Activated CD4-positive, alpha-beta T cell treated with anti-CD3 and anti-CD28 coated beads, Interleukin-2, amount 50 U/mL, for 48 hours (primary cell): ENCODE data around the gene PLD6.
"Not testable (repeated sequence)": the region's sequence is repeated elsewhere in the genome, so short reads cannot be mapped to it uniquely, and the experiment has no call there.

Experiments
- DNase-seq, 2 experiments: peaks; one replicate each; pipeline ENCODE4 v3.0.0-alpha.2; 2020

PLD6 gene

DNA sequence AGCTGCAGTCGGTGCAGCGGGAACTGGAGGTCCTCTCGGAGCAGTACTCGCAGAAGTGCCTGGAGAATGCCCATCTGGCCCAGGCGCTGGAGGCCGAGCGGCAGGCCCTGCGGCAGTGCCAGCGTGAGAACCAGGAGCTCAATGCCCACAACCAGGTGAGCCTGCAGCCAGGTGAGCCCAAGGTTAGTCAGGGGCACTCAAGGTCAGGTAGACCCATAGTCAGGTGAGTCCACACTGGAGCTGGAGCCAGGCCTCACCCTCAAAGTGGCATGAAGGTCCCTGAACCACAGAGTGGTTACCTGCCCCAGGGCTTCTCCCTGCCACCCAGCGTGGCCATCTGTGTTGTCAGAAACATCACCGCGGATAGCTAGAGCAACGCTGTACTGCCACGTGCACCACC, 32.2 kb downstream of the PLD6 start:
- no peak for DNase-seq

DNA sequence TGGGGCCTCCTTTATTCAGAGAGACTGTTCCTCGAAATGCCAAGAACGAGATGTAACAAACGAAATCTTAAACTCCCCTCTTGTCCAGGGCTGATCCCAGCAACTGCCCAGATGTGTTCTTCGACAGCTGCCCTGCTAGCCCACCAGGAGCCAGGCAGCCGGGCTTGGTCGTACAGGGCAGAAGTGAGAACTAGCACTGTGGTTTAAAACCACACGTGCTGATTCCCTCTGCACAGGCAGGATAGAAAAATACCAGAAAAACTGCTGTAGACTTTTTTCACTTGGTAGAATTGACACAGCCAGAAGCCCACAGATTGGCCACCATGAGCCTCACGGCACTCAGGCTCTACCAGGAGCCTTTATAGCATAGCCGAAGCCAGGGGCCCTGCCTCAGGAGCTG, 33.1 kb downstream of the PLD6 start:
- no peak for DNase-seq

DNA sequence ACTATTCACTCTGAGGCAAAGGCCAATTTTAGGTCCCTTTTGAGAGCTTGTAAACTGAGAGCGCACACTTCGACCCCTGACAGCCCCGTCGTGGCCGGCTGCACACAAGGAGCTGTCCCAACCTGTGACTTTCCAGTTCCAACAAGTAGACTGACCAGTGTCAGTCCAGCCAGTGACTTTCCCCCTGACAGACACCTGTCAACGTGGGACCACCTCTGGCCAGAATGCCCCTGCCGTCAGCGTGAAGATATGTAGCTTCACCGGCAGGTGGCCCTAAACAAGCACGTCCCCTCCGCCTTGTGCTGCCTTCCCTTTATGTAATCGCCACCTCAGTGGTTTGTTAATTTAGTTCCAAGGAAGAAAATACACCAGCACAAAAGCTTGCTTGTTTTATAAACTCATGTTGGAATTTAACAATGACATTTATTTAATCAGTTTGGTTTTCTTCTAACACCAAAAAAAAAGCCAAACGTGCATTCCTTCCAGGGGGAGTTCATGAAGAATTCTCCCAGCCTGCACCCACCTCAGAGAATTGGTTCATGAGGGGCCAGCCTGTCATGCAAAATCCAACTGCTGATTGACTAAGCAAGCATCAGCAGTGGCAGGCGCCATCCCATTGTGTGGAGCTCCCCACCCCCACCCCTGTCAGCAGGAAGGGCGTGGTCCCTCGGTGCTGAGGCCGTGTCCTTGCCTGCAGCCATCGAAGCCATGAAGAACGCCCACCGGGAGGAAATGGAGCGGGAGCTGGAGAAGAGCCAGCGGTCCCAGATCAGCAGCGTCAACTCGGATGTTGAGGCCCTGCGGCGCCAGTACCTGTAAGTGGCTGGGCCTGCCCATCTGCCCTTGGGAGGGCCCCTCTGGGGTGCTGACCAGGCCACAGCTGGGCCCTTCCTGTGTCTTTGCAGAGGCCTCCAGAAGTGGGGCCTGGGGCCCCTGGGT, 33.9 kb downstream of the PLD6 start:
- DNase-seq = no peak

DNA sequence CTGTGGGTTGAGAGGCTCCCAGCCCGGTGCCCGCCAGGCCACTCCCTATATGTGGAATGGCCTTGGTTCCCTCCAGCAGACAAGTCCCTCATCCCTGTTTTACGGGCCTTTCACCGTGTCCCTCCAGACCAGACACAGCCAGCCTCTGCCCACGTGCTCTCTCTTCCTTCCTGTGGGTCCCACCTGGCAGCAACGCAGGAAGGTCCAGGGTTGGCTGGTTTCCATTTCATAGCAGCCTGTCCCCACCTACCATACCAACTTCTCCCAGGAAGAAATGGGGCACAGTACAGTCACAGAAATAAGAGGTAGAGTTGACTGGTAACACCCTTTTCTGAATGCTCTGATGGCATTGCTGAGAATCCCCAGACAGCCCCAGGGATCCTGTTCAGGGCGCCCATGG, 34.9 kb downstream of the PLD6 start:
- DNase-seq = no peak

DNA sequence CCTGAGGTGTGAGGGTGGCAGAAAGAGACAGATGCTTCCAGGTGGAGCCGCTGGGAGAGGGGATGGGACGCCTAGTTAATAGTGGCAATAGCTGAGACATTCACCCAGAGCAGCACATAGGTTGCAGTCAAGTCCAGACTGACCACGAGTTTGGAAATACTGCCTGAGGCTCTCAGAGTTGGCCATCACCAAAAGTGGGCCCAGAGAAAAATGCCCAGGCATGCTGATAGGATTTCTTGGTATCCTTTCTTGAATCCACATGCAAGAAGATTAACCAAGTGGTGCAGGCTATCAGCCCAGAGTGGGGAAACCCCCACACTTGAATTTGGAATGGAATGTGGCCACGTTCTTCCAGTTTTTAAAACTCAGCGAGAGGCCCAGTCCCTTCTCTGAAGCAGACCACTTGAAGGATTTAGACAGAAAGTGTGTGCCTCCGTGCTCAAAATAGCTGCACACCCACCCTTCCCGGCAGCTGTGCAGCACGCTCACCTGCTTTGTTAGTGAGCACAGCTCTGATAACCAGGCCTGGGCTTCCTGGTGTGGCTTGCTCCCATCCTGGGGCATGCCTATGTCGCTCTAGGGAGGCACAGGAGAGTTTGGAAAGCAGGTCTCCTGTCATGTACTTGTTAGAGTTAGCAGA, 35.7 kb downstream of the PLD6 start:
- no peak for DNase-seq

DNA sequence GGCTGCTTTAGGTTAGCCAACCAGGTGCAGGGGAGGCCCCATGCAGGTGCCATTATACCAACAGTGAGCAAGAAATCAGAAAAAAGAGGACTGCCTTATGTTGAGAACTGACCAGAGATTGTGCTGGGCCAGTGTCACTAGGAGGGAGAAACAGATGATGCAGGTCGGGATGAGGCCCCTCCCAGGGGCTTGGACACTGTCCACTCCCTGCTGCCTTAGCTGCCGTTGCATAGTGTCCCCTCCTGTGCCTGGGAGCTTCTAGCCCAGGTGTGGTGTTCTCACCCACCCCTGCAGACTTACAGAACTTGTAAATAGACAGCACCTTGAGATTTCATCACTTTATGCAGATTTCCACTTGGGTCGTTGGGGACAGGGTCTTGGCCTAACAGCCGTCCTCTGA, 36.7 kb downstream of the PLD6 start:
- no peak for DNase-seq

DNA sequence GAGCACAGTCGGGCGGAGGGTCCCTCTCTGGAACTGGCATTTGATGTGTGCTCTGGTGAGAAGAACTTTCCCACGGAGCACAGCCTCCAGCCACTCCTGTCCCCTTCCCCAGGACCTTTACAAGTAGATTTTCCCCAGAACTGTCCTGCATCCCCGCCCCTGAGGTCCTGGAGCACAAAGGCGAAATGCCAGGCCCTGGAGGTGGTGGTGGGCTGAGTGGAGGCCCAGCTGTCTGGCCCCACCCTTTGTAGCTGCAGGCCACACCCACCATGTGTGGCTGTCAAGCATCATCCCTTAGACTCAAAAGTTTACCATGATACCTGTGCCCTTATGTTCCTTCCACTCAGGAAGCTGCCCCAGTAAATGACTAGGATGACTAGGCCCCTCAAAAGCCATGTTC, 37.7 kb downstream of the PLD6 start:
- no peak for DNase-seq

DNA sequence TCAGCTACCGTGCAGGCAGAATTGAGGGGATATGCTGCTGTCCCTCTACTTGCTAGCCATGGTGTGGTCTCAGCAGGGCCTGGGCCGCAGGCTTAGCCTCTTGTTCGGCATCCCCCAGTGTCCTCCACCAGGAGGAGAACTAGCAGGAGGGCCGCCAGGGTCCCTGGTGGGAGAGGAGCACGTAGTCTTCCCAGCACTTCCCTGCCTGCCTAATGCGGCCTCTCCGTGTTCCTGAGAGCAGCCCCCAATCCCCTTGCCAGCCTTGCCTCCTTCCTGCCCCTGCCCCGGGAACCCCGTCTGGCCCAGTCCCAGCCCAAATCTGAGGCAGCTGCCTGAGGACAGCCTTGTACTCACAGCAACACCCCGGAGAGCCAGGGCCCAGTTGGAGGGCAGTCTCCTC, 38.1 kb downstream of the PLD6 start:
- DNase-seq = no peak

DNA sequence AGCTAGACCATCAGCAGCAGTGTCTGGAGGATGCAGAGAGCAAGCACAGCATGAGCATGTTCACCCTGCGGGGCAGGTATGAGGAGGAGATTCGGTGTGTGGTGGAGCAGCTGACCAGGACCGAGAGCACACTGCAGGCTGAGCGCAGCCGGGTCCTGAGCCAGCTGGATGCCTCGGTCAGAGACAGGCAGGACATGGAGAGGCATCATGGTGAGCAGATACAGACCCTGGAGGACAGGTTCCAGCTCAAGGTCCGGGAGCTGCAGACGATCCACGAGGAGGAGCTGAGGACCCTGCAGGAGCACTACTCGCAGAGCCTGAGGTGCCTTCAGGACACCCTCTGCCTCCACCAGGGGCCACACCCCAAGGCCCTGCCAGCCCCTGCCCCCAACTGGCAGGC, 38.8 kb downstream of the PLD6 start:
- DNase-seq = no peak

DNA sequence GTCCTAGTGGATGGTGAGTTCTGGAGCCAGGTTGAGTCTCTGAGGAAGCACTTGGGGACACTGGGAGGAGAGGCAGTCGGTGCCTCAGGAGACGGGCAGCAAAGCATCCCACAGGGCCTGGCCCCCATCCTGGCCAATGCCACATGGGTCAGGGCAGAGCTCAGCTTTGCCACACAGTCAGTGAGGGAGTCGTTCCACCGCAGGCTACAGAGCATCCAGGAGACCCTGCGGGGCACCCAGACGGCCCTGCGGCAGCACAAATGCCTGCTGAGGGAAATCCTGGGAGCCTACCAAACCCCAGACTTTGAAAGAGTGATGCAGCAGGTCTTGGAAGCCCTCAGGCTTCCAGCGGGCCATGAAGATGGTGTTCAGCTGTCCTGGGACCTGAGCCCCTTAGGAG, 39.7 kb downstream of the PLD6 start:
- DNase-seq = no peak

DNA sequence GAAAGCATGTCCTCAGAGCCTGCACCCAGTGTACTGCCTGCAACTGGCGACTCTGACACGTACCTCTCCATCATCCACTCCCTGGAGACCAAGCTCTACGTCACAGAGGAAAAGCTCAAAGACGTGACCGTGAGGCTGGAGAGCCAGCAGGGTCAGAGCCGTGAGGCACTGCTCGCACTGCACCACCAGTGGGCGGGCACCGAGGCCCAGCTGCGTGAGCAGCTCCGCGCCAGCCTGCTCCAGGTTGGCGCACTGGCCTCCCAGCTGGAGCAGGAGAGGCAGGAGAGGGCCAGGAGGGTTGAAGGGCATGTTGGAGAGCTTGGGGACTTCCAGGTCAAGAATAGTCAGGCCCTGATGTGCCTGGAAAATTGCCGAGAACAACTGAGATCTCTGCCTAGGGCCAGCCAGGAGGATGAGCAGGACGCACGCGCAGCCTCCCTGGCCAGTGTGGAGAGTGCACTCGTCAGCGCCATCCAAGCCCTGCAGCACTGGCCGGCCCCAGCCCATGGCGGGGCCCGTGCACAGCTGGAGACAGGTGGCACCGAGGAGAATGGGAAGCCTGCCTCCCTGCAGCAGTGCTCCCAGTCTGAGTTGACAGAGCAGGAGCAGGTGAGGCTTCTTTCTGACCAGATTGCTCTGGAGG, 40.3 kb downstream of the PLD6 start:
- no peak for DNase-seq

DNA sequence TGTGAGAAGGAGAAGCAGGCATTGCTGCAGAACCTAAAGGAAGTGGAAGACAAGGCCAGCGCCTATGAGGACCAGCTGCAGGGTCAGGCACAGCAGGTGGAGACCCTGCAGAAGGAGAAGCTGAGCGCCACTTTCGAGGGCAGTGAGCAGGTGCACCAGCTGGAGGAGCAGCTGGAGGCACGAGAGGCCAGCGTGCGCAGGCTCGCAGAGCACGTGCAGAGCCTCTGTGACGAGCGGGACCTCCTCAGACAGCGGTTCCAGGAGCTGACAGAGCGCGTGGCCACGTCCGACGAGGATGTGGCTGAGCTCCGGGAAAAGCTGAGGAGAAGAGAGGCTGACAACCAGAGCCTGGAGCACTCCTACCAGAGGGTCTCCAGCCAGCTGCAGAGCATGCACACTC, 41.5 kb downstream of the PLD6 start:
- no peak for DNase-seq

DNA sequence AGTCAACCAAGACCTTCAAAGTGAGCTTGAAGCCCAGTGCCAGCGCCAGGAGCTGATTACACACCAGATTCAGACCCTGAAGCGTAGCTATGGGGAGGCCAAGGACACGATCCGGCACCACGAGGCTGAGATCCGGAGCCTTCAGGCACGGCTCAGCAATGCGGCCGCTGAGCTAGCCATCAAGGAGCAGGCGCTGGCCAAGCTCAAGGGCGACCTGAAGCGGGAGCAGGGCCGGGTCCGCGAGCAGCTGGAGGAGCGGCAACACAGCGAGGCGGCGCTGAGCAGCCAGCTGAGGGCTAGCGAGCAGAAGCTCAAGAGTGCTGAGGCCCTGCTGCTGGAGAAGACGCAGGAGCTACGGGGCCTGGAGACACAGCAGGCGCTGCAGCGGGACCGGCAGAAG, 42.0 kb downstream of the PLD6 start:
- no peak for DNase-seq

DNA sequence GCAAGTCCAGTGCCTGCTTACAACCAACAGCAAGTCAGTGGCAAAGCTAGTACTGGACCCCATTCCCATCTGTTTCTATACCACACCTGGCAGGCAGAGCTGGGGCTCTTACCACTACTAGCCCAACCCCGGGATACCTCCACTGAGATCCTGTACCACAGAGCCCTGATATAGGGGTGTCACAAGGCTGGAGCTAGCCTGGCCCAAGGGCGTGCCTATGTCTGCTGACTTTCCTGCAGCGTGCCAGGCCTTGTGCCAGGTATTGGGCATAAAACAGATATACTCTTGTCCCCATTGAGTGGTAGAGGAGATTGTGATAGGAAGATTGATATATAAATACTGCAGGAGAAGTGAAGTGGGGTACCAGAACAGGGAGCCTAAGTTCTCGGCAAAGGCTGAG, 44.4 kb downstream of the PLD6 start:
- no peak for DNase-seq

DNA sequence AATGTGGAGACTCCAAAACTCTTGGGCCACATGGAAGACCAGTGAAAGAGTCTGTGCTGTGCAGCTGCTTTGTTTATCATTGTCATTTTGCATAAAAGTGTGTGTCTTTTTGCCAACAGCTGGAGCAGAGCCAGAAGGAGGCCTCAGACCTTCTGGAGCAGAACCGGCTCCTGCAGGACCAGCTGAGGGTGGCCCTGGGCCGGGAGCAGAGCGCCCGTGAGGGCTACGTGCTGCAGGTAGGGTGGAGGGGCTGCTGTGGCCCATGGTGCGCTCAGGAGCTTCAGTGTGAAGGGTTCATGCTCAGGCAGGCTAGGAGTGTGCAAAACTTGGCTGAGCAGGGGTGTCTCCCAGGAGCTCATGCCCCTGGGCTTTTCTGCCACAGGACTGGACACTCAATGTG, 45.0 kb downstream of the PLD6 start:
- no peak for DNase-seq

DNA sequence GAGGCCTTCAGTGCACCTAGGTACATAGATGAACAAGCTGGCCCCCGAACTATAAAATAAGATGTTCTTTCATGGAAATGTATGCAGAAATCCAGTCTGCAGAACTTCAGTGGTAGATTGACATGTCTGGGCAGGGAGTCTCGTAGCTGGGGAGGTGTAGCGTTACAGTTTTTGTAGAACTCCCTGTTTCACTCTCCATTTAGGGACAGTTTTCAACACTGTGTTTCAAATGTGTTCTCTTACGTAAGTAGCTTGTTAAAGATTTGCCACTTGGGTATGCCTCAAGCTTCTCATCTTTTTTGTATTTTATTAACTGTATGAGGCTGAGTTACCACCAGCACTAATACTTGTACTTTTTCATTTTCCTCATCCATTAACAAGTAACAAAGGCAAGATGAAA, 46.6 kb downstream of the PLD6 start:
- DNase-seq = no peak

DNA sequence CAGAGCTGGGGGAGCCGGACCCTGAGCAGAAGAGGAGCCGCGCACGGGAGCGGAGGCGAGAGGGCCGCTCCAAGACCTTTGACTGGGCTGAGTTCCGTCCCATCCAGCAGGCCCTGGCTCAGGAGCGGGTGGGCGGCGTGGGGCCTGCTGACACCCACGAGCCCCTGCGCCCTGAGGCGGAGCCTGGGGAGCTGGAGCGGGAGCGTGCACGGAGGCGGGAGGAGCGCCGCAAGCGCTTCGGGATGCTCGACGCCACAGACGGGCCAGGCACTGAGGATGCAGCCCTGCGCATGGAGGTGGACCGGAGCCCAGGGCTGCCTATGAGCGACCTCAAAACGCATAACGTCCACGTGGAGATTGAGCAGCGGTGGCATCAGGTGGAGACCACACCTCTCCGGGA, 47.6 kb downstream of the PLD6 start:
- DNase-seq = not testable (repeated sequence)

DNA sequence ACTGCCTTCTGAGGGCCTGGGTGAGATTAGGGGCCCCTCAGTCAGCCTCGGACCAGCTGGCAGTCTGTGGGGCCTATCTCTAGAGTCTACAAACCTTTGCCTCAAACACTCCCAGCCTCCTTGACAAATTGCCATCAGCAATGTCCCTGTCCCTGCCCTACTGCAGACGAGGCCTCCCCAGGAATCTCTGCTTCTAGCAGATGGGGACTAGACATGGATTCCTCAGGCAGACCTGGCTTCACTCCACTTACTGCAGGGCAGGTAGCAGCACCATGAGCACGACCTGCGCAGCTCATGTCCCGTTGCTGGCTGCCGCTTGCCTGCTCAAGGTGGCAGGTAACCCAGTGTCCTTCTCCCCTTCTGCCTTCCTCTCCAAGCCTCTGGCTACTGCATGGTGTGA, 49.1 kb downstream of the PLD6 start:
- DNase-seq = no peak

DNA sequence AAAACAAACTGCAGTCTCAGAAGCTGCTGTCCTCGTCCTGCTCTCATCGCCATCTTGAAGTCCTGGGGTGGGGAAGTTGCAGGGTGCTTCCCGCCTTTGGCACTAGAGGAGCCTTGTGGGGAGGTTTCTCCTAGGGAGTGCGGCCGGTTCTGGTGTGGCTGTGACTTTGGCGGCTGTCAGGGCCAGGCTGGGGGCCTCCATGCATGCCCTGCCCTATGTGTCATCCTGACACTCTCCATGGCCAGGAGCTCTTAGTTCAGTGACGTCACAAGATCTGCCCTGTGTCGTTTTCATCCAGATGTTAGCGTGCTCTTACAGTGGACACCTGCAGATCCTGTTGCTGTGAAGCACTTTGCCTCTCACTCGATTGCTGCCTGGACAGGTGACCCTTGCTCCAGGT, 49.6 kb downstream of the PLD6 start:
- no peak for DNase-seq

DNA sequence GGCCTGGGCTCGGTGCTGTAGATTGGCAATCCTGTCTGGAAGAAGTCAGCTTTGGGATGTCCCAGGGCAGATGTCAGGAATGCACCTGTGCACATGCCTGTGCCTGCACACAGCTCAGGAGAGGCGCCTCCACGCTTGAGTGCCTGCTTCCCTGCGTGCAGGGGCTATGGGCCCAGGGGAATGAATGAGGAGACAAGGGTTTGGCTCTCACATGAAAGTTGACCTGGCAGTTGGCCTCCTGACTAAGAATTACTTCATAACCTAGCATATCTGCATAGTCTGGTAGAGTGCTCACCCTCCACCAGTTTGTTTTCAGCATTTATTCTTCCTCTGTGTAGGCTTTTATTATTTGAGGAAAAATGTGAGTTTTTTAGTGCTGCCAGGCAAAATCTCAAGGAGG, 50.0 kb downstream of the PLD6 start:
- DNase-seq = no peak

DNA sequence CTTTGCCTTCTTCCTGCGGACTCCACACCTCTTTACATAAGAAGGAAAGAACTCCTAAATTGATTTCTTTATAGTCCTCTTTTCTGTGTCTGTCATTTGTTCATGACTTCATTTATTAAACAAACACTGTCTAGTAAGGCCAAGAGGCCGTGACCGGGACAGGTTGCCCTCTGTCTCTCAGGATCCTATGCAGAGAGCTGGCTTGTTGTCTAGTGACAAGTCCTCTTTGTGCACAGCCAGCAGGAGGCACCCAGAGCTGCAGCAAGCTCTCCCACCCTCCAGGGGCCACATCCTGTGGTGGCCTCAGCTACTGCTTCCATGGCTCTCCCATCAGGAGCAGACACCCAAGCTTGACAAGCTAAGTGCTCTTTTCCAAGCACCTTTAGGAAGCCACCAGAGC, 50.6 kb downstream of the PLD6 start:
- DNase-seq = no peak

DNA sequence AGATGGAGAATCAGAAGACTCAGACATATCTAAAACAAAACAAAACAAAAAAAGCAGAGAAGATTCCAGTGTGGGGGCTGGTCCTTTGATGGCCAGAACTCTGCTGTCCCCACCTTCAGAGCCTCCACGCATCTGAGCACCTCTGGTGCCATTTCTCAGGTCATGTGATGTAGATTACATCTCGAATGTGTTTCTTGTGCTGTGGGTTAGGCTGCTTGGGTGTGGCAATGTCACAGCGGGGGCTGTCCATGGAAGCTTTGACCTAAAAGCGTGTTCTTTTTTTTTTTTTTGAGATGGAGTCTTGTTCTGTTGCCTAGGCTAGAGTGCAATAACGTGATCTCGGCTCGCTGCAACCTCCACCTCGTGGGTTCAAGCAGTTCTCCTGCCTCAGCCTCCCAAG, 51.2 kb downstream of the PLD6 start:
- DNase-seq = no peak

DNA sequence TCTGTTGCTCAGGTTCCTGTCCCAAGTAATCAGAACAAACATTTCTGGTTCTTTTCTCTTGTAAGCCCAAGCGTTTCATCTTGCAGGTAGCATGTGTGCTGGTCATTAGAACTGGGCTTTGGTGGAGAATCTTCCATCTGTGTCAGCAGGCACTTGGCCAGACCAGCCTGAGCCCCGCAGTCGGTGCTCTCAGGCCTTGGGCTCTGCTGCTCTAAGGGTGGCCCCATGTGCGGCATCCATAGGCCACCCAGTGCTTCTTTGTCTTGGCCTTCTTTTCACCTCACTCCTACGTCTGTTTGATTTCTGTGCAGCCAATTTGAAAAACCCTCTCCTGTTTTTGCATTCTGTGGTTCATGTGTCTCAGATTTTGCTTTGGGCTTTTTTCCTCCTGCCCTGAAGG, 51.6 kb downstream of the PLD6 start:
- no peak for DNase-seq

DNA sequence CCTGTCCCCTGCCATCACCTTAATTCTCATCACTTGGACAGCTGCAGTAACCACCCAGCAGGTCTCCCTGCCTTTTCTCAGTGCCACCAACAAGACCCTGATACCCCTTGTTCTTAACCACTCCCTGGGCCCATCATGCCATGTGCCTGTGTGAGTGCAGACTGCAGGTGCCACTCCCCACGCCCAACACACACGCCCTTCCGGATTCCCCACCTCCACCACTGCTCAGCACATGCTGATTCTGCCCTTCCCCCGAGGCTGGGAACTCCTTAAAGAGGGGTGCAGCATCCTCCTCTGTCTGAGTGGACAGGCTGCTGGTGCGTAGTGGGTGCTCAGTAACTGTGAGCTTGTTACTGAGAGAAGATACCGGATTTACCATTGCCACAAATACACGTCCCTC, 52.4 kb downstream of the PLD6 start:
- no peak for DNase-seq
